Activated CD4-positive, alpha-beta memory T cell treated with anti-CD3 and anti-CD28 coated beads, Interleukin-2, amount 10 ng/mL, durations not matched to agents 7 days and 5 days (primary cell): ENCODE measurements around the gene DOK4. TPM values are rescaled to one million over a fixed set of nuclear protein-coding genes. Genes with fewer than 3 reads are reported as not detected.
A peak's percentile ranks its signal among the peaks of the same experiment; 100 is the strongest.

ENCODE experiments used
- CTCF ChIA-PET: fragments of 350-600 bp; sonication (Branson Sonifier 250); formaldehyde crosslinking; loops from one replicate; lab custom pipeline; 2021; ENCODE audit warnings: antibody characterized with exemption, inconsistent platforms; lab: Charles Lee
- POLR2A ChIA-PET: fragments of 350-600 bp; sonication (Branson Sonifier 250); formaldehyde crosslinking; loops from one replicate; lab custom pipeline; 2021; ENCODE audit warnings: antibody characterized with exemption; lab: Charles Lee
- DNase-seq: peaks from one replicate; pipeline ENCODE4 v3.0.0-alpha.2; 2020
- H3K27ac Mint-ChIP-seq: one replicate; pipeline ENCODE4 v1.8.0; 2021; ENCODE audit warnings: mild to moderate bottlenecking, mixed read lengths
- H3K27me3 Mint-ChIP-seq: one replicate; pipeline ENCODE4 v1.8.0; 2021; ENCODE audit warnings: mixed read lengths
- H3K36me3 Mint-ChIP-seq: one replicate; pipeline ENCODE4 v1.8.0; 2021; ENCODE audit warnings: low read depth, mixed read lengths
- H3K4me1 Mint-ChIP-seq: one replicate; pipeline ENCODE4 v1.8.0; 2021; ENCODE audit warnings: mixed read lengths
- H3K4me3 Mint-ChIP-seq: one replicate; pipeline ENCODE4 v1.8.0; 2021; ENCODE audit warnings: mild to moderate bottlenecking, mixed read lengths
- H3K9me3 Mint-ChIP-seq: one replicate; pipeline ENCODE4 v1.8.0; 2021; ENCODE audit warnings: mixed read lengths
- total RNA-seq, 2 experiments: library from RNA; stranded (reverse); gene quantifications; one replicate each; pipeline ENCODE4 v1.2.3, GENCODE V29; 2021

The DOK4 gene
- total RNA-seq, 2 experiments from 2014 or later, result 2.5 to 3.4 TPM

- H3K9me3 Mint-ChIP-seq, result no peaks in the 10 kb centered on the region
- peak overlapping the region; percentile 21 for H3K27ac Mint-ChIP-seq
- ChIA-PET CTCF (interaction anchor here (3.1 kb wide), 1 partner anchor 10 kb away, joined by 10 read pairs; the partner anchor contains the start of gene POLR2C), POLR2A (interaction anchor here (1.0 to 5.7 kb wide), 2 partner anchors 9 to 25 kb away, joined by 4 to 30 read pairs; partner anchors contain the start of genes CIAPIN1, COQ9 and POLR2C)
- no peak for DNase-seq
- peaks cover 18% of the 10 kb centered on the region for H3K4me1 Mint-ChIP-seq
- H3K4me3 Mint-ChIP-seq, result no peak overlapping the region
- H3K27me3 Mint-ChIP-seq, result no peaks in the 10 kb centered on the region
- H3K36me3 Mint-ChIP-seq, result peaks cover 36% of the 10 kb centered on the region
Measured at GRCh38 chr16:57472665-57473060, 13.6 kb downstream of the DOK4 start.

- ChIA-PET POLR2A (interaction anchor here (5.7 kb wide), 1 partner anchor 9 kb away, joined by 30 read pairs; the partner anchor contains the start of gene POLR2C), CTCF (interaction anchor here (3.1 kb wide), 1 partner anchor 9 kb away, joined by 10 read pairs; the partner anchor contains the start of gene POLR2C)
- Mint-ChIP-seq H3K4me1 (peaks cover 16% of the 10 kb centered on the region), H3K4me3 (no peak overlapping the region), H3K36me3 (peaks cover 40% of the 10 kb centered on the region), H3K27me3 (no peaks in the 10 kb centered on the region), H3K9me3 (no peaks in the 10 kb centered on the region), H3K27ac (peak overlapping the region; percentile 21)
- DNase-seq, result no peak
Measured at GRCh38 chr16:57471852-57472664, 14.2 kb downstream of the DOK4 start.

- no peaks in the 10 kb centered on the region for H3K27me3 Mint-ChIP-seq
- peaks cover 12% of the 10 kb centered on the region for H3K4me1 Mint-ChIP-seq
- peaks cover 41% of the 10 kb centered on the region for H3K36me3 Mint-ChIP-seq
- no peak overlapping the region for H3K4me3 Mint-ChIP-seq
- H3K27ac Mint-ChIP-seq, result no peak overlapping the region
- DNase-seq, result no peak
- H3K9me3 Mint-ChIP-seq, result no peaks in the 10 kb centered on the region
- ChIA-PET POLR2A (interaction anchor here (1.2 to 5.7 kb wide), 2 partner anchors 8 to 12 kb away, joined by 3 to 30 read pairs; partner anchors contain the start of gene POLR2C), CTCF (interaction anchor here (1.1 to 3.1 kb wide), 2 partner anchors 9 to 48 kb away, joined by 3 to 10 read pairs; partner anchors contain the start of gene POLR2C)
Measured at GRCh38 chr16:57471209-57471608, 15.1 kb downstream of the DOK4 start.

- H3K36me3 Mint-ChIP-seq, result peaks cover 45% of the 10 kb centered on the region
- H3K4me1 Mint-ChIP-seq, result peaks cover 9% of the 10 kb centered on the region
- ChIA-PET POLR2A (interaction anchor here (1.2 to 5.7 kb wide), 2 partner anchors 8 to 12 kb away, joined by 3 to 30 read pairs; partner anchors contain the start of gene POLR2C), CTCF (interaction anchor here (1.1 to 3.1 kb wide), 2 partner anchors 8 to 49 kb away, joined by 3 to 10 read pairs; partner anchors contain the start of gene POLR2C)
- no peak overlapping the region for H3K4me3 Mint-ChIP-seq
- no peaks in the 10 kb centered on the region for H3K27me3 Mint-ChIP-seq
- H3K9me3 Mint-ChIP-seq, result no peaks in the 10 kb centered on the region
- DNase-seq, result no peak
- no peak overlapping the region for H3K27ac Mint-ChIP-seq
Measured at GRCh38 chr16:57470711-57471110, 15.6 kb downstream of the DOK4 start.

GRCh38 chr16:57469917-57470470, 16.3 kb downstream of the DOK4 start:
- H3K36me3 Mint-ChIP-seq, result peaks cover 50% of the 10 kb centered on the region
- ChIA-PET POLR2A (interaction anchor here (1.2 kb wide), 1 partner anchor 11 kb away, joined by 3 read pairs; no protein-coding TSS in a partner anchor), CTCF (interaction anchor here (1.1 kb wide), 1 partner anchor 49 kb away, joined by 3 read pairs; no protein-coding TSS in a partner anchor)
- H3K27ac Mint-ChIP-seq, result no peak overlapping the region
- DNase-seq, result no peak
- H3K4me3 Mint-ChIP-seq, result no peak overlapping the region
- H3K4me1 Mint-ChIP-seq, result peaks cover 10% of the 10 kb centered on the region
- H3K9me3 Mint-ChIP-seq, result no peaks in the 10 kb centered on the region
- no peaks in the 10 kb centered on the region for H3K27me3 Mint-ChIP-seq

- ChIA-PET CTCF (no interaction called here), POLR2A (interaction anchor here (1.0 kb wide), 1 partner anchor 21 kb away, joined by 6 read pairs; the partner anchor contains the start of gene COQ9)
- no peaks in the 10 kb centered on the region for H3K27me3 Mint-ChIP-seq
- peaks cover 55% of the 10 kb centered on the region for H3K36me3 Mint-ChIP-seq
- no peak overlapping the region for H3K27ac Mint-ChIP-seq
- H3K4me1 Mint-ChIP-seq, result peaks cover 15% of the 10 kb centered on the region
- no peak for DNase-seq
- no peaks in the 10 kb centered on the region for H3K9me3 Mint-ChIP-seq
- no peak overlapping the region for H3K4me3 Mint-ChIP-seq
Measured at GRCh38 chr16:57469046-57469445, 17.2 kb downstream of the DOK4 start.

- Mint-ChIP-seq H3K4me1 (peaks cover 22% of the 10 kb centered on the region), H3K9me3 (no peaks in the 10 kb centered on the region), H3K36me3 (peaks cover 55% of the 10 kb centered on the region), H3K4me3 (no peak overlapping the region), H3K27ac (no peak overlapping the region), H3K27me3 (no peaks in the 10 kb centered on the region)
- CTCF ChIA-PET, result no interaction called here
- DNase-seq, result no peak
- POLR2A ChIA-PET, result interaction anchor here (1.0 kb wide), 1 partner anchor 21 kb away, joined by 6 read pairs; the partner anchor contains the start of gene COQ9
Measured at GRCh38 chr16:57468346-57468745, 17.9 kb downstream of the DOK4 start.

GRCh38 chr16:57464523-57464922, 21.8 kb downstream of the DOK4 start:
- no peaks in the 10 kb centered on the region for H3K27me3 Mint-ChIP-seq
- DNase-seq, result no peak
- CTCF ChIA-PET, result interaction anchor here (0.8 to 1.3 kb wide), 3 partner anchors 10 to 21 kb away, joined by 3 to 5 read pairs (median 4); partner anchors contain the start of genes CIAPIN1 and COQ9
- POLR2A ChIA-PET, result interaction anchor here (0.5 to 5.0 kb wide), 5 partner anchors 9 to 98 kb away, joined by 3 to 65 read pairs (median 15); partner anchors contain the start of genes CCDC102A, CIAPIN1 and COQ9
- H3K36me3 Mint-ChIP-seq, result peaks cover 52% of the 10 kb centered on the region
- H3K9me3 Mint-ChIP-seq, result no peaks in the 10 kb centered on the region
- H3K4me3 Mint-ChIP-seq, result no peak overlapping the region
- no peak overlapping the region for H3K27ac Mint-ChIP-seq
- peaks cover 36% of the 10 kb centered on the region for H3K4me1 Mint-ChIP-seq

- DNase-seq, result peak; percentile 26
- Mint-ChIP-seq H3K36me3 (peaks cover 40% of the 10 kb centered on the region), H3K27me3 (no peaks in the 10 kb centered on the region), H3K9me3 (no peaks in the 10 kb centered on the region), H3K4me3 (peak overlapping the region; percentile 99), H3K4me1 (peaks cover 36% of the 10 kb centered on the region), H3K27ac (peak overlapping the region; percentile 96)
- CTCF ChIA-PET, result interaction anchor here (0.6 to 2.3 kb wide), 28 partner anchors 9 to 612 kb away, joined by 3 to 45 read pairs (median 4); partner anchors contain the start of genes CCDC102A, CIAPIN1, COQ9 and DOK4
- POLR2A ChIA-PET, result interaction anchor here (0.6 to 5.0 kb wide), 18 partner anchors 10 to 277 kb away, joined by 3 to 65 read pairs (median 6); partner anchors contain the start of genes CCDC102A, CIAPIN1, COQ9 and DOK4
Measured at GRCh38 chr16:57462978-57463362, 23.3 kb downstream of the DOK4 start.

- H3K4me1 Mint-ChIP-seq, result peaks cover 36% of the 10 kb centered on the region
- H3K27ac Mint-ChIP-seq, result peak within 1 kb of the TSS; percentile 96
- H3K4me3 Mint-ChIP-seq, result peak within 1 kb of the TSS; percentile 99
- DNase-seq, result peak; percentile 93
- H3K9me3 Mint-ChIP-seq, result no peaks in the 10 kb centered on the region
- POLR2A ChIA-PET, result interaction anchor here (0.6 to 5.0 kb wide), 21 partner anchors 11 to 529 kb away, joined by 3 to 65 read pairs (median 6); partner anchors contain the start of genes CCDC102A, CIAPIN1, COQ9 and DOK4
- CTCF ChIA-PET, result interaction anchor here (0.6 to 2.3 kb wide), 34 partner anchors 10 to 611 kb away, joined by 3 to 45 read pairs (median 4); partner anchors contain the start of genes CCDC102A, CCL17, CIAPIN1 and COQ9
- peaks cover 35% of the 10 kb centered on the region for H3K36me3 Mint-ChIP-seq
- H3K27me3 Mint-ChIP-seq, result no peaks in the 10 kb centered on the region
Measured at GRCh38 chr16:57462209-57462977, 23.9 kb downstream of the DOK4 start, which contains the start of gene POLR2C. POLR2C (plus strand) TSS chr16:57462679; CDS start chr16:57462725, 46 bp downstream.

- H3K27ac Mint-ChIP-seq, result no peak overlapping the region
- no peaks in the 10 kb centered on the region for H3K27me3 Mint-ChIP-seq
- peaks cover 17% of the 10 kb centered on the region for H3K4me1 Mint-ChIP-seq
- no peak for DNase-seq
- H3K9me3 Mint-ChIP-seq, result no peaks in the 10 kb centered on the region
- peaks cover 43% of the 10 kb centered on the region for H3K36me3 Mint-ChIP-seq
- CTCF ChIA-PET, result interaction anchor here (1.1 kb wide), 1 partner anchor 10 kb away, joined by 6 read pairs; the partner anchor contains the start of gene POLR2C
- no peak overlapping the region for H3K4me3 Mint-ChIP-seq
- POLR2A ChIA-PET, result interaction anchor here (2.6 kb wide), 1 partner anchor 10 kb away, joined by 11 read pairs; the partner anchor contains the start of gene POLR2C
Measured at GRCh38 chr16:57452021-57452420, 34.3 kb downstream of the DOK4 start.
